Measurements from ENCODE around the gene CDH20.

CDH20 gene

DNA sequence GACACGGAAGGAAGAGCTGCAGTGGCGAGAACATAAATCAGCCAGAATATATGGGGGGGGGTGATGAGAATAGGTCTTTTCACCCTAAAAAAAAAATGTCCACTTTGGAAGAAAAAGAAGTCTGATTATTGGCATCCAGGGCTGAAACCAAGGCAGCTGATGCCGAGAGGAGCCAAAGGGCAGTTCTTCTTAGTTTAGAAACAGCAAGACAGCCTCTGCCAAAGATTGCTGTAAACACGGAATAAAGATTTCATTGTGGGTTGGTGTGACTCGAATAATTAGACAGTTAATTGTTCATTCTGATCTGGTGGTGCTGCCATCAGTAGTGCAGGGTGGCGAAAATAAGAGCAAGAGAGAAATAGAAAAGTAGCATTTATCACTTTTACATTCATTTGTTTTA is 3.5 kb downstream of the CDH20 start:
- Histone ChIP-seq H3K9me2 (replicated peaks; ENCODE audit: control insufficient read depth, low read length) (no peaks in the 10 kb centered on the region), H3K27ac (ENCODE audit: low read depth, low read length) (no peak overlapping the region), H3K27me3 (ENCODE audit: control insufficient read depth, low read length) (no peaks in the 10 kb centered on the region), H3K79me2 (ENCODE audit: control insufficient read depth, low read length) (no peaks in the 10 kb centered on the region), H3K4me1 (ENCODE audit: control insufficient read depth, low read length) (no peaks in the 10 kb centered on the region), H3K4me2 (ENCODE audit: low read length) (no peak overlapping the region), H3K9me3 (ENCODE audit: control insufficient read depth, insufficient read depth, low read length) (no peaks in the 10 kb centered on the region; the same call in 1 of the 2 replicates), H3F3A (ENCODE audit: control insufficient read depth, insufficient read depth) (no peaks in the 10 kb centered on the region), H3K36me3 (ENCODE audit: control insufficient read depth, low read length) (no peaks in the 10 kb centered on the region), H3K4me3 (ENCODE audit: low read length) (no peak overlapping the region), H4K20me1 (ENCODE audit: control insufficient read depth, insufficient read depth, low read depth, low read length) (no peaks in the 10 kb centered on the region)
- TF ChIP-seq, protein P1, sequence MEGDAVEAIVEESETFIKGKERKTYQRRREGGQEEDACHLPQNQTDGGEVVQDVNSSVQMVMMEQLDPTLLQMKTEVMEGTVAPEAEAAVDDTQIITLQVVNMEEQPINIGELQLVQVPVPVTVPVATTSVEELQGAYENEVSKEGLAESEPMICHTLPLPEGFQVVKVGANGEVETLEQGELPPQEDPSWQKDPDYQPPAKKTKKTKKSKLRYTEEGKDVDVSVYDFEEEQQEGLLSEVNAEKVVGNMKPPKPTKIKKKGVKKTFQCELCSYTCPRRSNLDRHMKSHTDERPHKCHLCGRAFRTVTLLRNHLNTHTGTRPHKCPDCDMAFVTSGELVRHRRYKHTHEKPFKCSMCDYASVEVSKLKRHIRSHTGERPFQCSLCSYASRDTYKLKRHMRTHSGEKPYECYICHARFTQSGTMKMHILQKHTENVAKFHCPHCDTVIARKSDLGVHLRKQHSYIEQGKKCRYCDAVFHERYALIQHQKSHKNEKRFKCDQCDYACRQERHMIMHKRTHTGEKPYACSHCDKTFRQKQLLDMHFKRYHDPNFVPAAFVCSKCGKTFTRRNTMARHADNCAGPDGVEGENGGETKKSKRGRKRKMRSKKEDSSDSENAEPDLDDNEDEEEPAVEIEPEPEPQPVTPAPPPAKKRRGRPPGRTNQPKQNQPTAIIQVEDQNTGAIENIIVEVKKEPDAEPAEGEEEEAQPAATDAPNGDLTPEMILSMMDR (IDR thresholded peaks at IDR 0.05; ENCODE audit: low read depth, low read length, poor library complexity, severe bottlenecking) = no peak
- no peak for TF ChIP-seq EZH2phosphoT487 (IDR thresholded peaks at IDR 0.05; ENCODE audit: borderline replicate concordance, low read length)

DNA sequence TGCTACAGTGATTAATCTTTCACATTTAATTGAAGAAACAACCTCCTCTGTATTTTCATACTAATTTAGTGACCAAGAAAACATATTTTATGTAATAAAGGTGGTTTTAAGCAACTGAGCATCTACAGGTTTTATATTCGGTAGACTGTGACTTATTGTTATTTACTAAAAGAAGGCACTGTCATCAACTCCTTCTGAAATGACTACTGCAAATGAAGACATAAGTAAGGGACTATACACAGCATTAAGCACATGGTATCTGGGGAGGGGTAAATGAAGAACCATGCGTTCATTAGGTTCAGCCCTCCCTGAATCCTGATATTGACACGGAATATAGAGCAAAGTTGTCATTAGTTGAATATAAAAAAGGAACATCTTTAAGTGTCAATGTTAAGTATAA is 4.3 kb downstream of the CDH20 start:
- H3F3A ChIP-seq (ENCODE audit: control insufficient read depth, insufficient read depth) = no peaks in the 10 kb centered on the region
- H3K27ac ChIP-seq (ENCODE audit: low read depth, low read length) = no peak overlapping the region
- H3K9me2 ChIP-seq (replicated peaks; ENCODE audit: control insufficient read depth, low read length) = no peaks in the 10 kb centered on the region
- TF ChIP-seq, protein P1 (IDR thresholded peaks at IDR 0.05; ENCODE audit: low read depth, low read length, poor library complexity, severe bottlenecking) = no peak
- TF ChIP-seq EZH2phosphoT487 (IDR thresholded peaks at IDR 0.05; ENCODE audit: borderline replicate concordance, low read length) = no peak
- no peaks in the 10 kb centered on the region for H3K4me1 ChIP-seq (ENCODE audit: control insufficient read depth, low read length)
- no peaks in the 10 kb centered on the region for H3K79me2 ChIP-seq (ENCODE audit: control insufficient read depth, low read length)
- H3K4me2 ChIP-seq (ENCODE audit: low read length) = no peak overlapping the region
- no peaks in the 10 kb centered on the region for H3K27me3 ChIP-seq (ENCODE audit: control insufficient read depth, low read length)
- H4K20me1 ChIP-seq (ENCODE audit: control insufficient read depth, insufficient read depth, low read depth, low read length) = no peaks in the 10 kb centered on the region
- H3K36me3 ChIP-seq (ENCODE audit: control insufficient read depth, low read length) = no peaks in the 10 kb centered on the region
- no peaks in the 10 kb centered on the region; the same call in 1 of the 2 replicates for H3K9me3 ChIP-seq (ENCODE audit: control insufficient read depth, insufficient read depth, low read length)
- H3K4me3 ChIP-seq (ENCODE audit: low read length) = no peak overlapping the region

DNA sequence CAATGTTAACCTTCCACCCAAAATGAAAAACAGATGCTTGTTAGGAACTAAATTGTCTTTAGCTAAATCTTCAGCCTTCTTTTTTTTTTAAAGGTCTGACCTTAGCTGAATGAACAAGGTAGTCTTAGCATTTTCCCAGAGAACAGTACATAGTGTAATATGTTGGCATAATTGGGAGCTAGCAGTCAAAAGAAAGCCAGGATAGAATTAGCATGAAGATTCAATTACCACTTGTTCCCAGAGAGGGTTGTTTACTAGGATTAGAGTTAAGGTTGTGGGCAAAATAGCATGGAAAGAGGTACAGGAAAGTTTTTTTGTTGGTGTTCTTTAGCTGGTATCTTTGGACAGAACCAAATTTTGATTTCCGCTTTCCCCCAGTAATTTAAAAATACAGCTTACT is 6.9 kb downstream of the CDH20 start:
- H3K9me2 ChIP-seq (replicated peaks; ENCODE audit: control insufficient read depth, low read length) = no peaks in the 10 kb centered on the region
- no peaks in the 10 kb centered on the region for H3K27me3 ChIP-seq (ENCODE audit: control insufficient read depth, low read length)
- no peaks in the 10 kb centered on the region for H3K79me2 ChIP-seq (ENCODE audit: control insufficient read depth, low read length)
- H3K36me3 ChIP-seq (ENCODE audit: control insufficient read depth, low read length) = no peaks in the 10 kb centered on the region
- H3K4me1 ChIP-seq (ENCODE audit: control insufficient read depth, low read length) = no peaks in the 10 kb centered on the region
- no peaks in the 10 kb centered on the region for H4K20me1 ChIP-seq (ENCODE audit: control insufficient read depth, insufficient read depth, low read depth, low read length)
- H3K27ac ChIP-seq (ENCODE audit: low read depth, low read length) = no peak overlapping the region
- no peak overlapping the region for H3K4me3 ChIP-seq (ENCODE audit: low read length)
- H3K9me3 ChIP-seq (ENCODE audit: control insufficient read depth, insufficient read depth, low read length) = no peaks in the 10 kb centered on the region
- no peaks in the 10 kb centered on the region for H3F3A ChIP-seq (ENCODE audit: control insufficient read depth, insufficient read depth)
- no peak for TF ChIP-seq EZH2phosphoT487 (IDR thresholded peaks at IDR 0.05; ENCODE audit: borderline replicate concordance, low read length)
- TF ChIP-seq, protein P1 (IDR thresholded peaks at IDR 0.05; ENCODE audit: low read depth, low read length, poor library complexity, severe bottlenecking) = no peak
- no peak overlapping the region for H3K4me2 ChIP-seq (ENCODE audit: low read length)

DNA sequence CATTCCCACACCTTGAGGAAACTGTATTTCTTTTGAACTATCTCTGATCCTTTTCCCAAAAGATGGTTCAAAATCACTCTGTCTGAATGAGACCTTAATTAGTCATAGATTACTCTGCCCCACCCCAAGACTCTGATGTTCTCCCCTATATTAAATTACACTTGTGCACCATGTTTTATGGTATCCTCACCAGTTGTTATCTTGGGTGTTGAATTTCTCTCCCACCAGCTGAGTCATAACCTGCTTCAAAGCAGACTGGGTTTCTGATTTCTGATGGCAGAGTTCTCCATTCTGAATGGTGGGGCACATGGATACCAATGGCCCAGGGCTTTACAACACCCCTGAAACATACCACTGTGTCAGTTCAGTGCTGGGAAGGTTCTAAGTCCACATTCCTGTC is 15.0 kb downstream of the CDH20 start:
- H3K27ac ChIP-seq (ENCODE audit: low read depth, low read length) = no peak overlapping the region
- no peak overlapping the region for H3K4me3 ChIP-seq (ENCODE audit: low read length)
- no peaks in the 10 kb centered on the region for H3K9me2 ChIP-seq (replicated peaks; ENCODE audit: control insufficient read depth, low read length)
- no peaks in the 10 kb centered on the region for H3K79me2 ChIP-seq (ENCODE audit: control insufficient read depth, low read length)
- no peaks in the 10 kb centered on the region for H3K36me3 ChIP-seq (ENCODE audit: control insufficient read depth, low read length)
- no peaks in the 10 kb centered on the region for H3F3A ChIP-seq (ENCODE audit: control insufficient read depth, insufficient read depth)
- H3K4me2 ChIP-seq (ENCODE audit: low read length) = no peak overlapping the region
- TF ChIP-seq, protein P1 (IDR thresholded peaks at IDR 0.05; ENCODE audit: low read depth, low read length, poor library complexity, severe bottlenecking) = no peak
- TF ChIP-seq EZH2phosphoT487 (IDR thresholded peaks at IDR 0.05; ENCODE audit: borderline replicate concordance, low read length) = no peak
- no peaks in the 10 kb centered on the region for H3K4me1 ChIP-seq (ENCODE audit: control insufficient read depth, low read length)
- no peaks in the 10 kb centered on the region for H3K9me3 ChIP-seq (ENCODE audit: control insufficient read depth, insufficient read depth, low read length)
- H4K20me1 ChIP-seq (ENCODE audit: control insufficient read depth, insufficient read depth, low read depth, low read length) = no peaks in the 10 kb centered on the region
- H3K27me3 ChIP-seq (ENCODE audit: control insufficient read depth, low read length) = no peaks in the 10 kb centered on the region

All from DOHH2 (cell line).